Measurements from ENCODE around the gene EXOC6B.

The EXOC6B gene

DNA sequence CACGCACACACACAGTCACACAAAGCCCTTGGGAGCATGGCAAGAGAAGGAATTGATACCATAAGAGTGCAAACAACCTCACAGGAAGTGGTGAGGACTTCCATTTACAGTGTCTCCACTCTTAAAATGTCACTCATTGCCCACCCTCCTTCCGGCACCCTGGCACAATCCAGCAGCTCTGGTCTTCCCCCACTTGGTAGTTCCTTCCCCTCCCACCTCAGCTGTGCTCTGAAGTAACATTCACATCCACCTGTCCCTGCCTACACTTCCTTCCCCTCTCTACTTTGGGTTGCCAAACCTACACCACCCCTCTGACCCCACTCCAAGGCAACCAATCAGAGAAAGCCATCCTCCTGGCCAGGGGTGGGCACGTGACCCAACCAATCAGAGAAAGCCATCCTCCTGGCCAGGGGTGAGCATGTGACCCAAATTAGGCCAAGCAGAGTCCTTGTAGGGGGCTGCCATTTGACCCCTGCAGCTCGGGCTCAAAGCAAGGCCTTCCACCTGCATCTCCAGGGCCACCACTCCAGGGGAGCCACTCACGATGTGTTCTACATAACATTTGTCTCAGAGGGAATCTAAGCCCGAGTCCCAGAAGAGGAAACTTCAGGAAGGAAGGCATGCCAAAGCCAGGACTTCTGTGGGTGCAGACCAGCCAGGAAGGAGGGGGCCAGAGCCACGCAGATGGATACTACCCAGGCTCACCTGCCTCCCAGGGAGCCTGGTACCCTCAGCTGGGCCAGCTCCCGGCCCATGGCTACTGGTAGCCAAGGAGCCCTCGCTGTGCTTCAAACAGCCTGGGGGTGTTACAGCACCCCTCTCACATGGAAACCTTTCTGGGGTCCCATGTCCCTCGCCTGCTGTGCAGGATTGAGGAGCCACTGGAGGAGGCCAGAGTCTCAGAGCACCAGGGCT, 699.4 kb downstream of the EXOC6B start:
- no peak for DNase-seq
